NOMO-1 treated with dmso at 0.1 percent for 144 hours (cell line): ENCODE results near the gene RHBDF1.
A peak's percentile ranks its signal among the peaks of the same experiment; 100 is the strongest.
"Not testable (repeated sequence)": the region's sequence is repeated elsewhere in the genome, so short reads cannot be mapped to it uniquely, and the experiment has no call there.

Source experiments
- DNase-seq: peaks from one replicate; lab custom pipeline; 2025; ENCODE audit not compliant: unreplicated experiment; lab: John Stamatoyannopoulos, UW

RHBDF1 gene

GRCh38 chr16:60929-61878 lies 11.2 kb downstream of the RHBDF1 start:
- DNase-seq: no peak

- DNase-seq: no peak
Measured at GRCh38 chr16:60166-60565, 12.3 kb downstream of the RHBDF1 start.

- DNase-seq: no peak
Measured at GRCh38 chr16:59440-60059, 12.9 kb downstream of the RHBDF1 start.

GRCh38 chr16:58491-59439 lies 13.7 kb downstream of the RHBDF1 start:
- no peak for DNase-seq

GRCh38 chr16:57711-58110 lies 14.7 kb downstream of the RHBDF1 start:
- no peak for DNase-seq

GRCh38 chr16:56231-56927 lies 16.1 kb downstream of the RHBDF1 start:
- DNase-seq: no peak

GRCh38 chr16:55571-56136 lies 16.8 kb downstream of the RHBDF1 start:
- DNase-seq: no peak

- DNase-seq: no peak
Measured at GRCh38 chr16:54237-54581, 18.2 kb downstream of the RHBDF1 start.

GRCh38 chr16:53346-54236 lies 18.8 kb downstream of the RHBDF1 start, which contains the start of the genes POLR3K and SNRNP25:
POLR3K (minus strand) TSS chr16:53608; CDS start chr16:53586, 22 bp downstream.
SNRNP25 (plus strand) TSS chr16:53828; CDS start chr16:54017, 189 bp downstream.
- DNase-seq: peak; percentile 96

GRCh38 chr16:50769-51591 lies 21.5 kb downstream of the RHBDF1 start:
- no peak for DNase-seq

GRCh38 chr16:47234-47633 lies 25.2 kb downstream of the RHBDF1 start:
- no peak for DNase-seq

GRCh38 chr16:46510-46909 lies 25.9 kb downstream of the RHBDF1 start:
- DNase-seq: not testable (repeated sequence)

- no peak for DNase-seq
Measured at GRCh38 chr16:45454-45853, 27.0 kb downstream of the RHBDF1 start.

- DNase-seq: no peak
Measured at GRCh38 chr16:44655-45054, 27.8 kb downstream of the RHBDF1 start.

- DNase-seq: no peak
Measured at GRCh38 chr16:43294-43693, 29.1 kb downstream of the RHBDF1 start.

GRCh38 chr16:42691-43090 lies 29.7 kb downstream of the RHBDF1 start:
- DNase-seq: no peak

- DNase-seq: no peak
Measured at GRCh38 chr16:42069-42457, 30.4 kb downstream of the RHBDF1 start.

- no peak for DNase-seq
Measured at GRCh38 chr16:41439-42068, 30.9 kb downstream of the RHBDF1 start.
